Activated CD4-positive, CD25-positive, alpha-beta regulatory T cell (primary cell): Measurements from ENCODE around the gene HTR1A.

Experiments used
- DNase-seq, 4 experiments: peaks; one replicate each; lab custom pipeline; 2025; lab: John Stamatoyannopoulos, UW

Gene HTR1A

GRCh38 chr5:63962279-63962678 lies at the start of gene HTR1A:
TSS of gene HTR1A (minus strand) at chr5:63962445. CDS start at chr5:63961719, 726 bp downstream.
- no peak for DNase-seq

- DNase-seq: no peak
These were observed 41.7 kb upstream of the HTR1A start for GRCh38 chr5:64003966-64004365.

- no peak for DNase-seq
These were observed 37.9 kb upstream of the HTR1A start for GRCh38 chr5:64000096-64000495.

GRCh38 chr5:63987053-63987452 lies 24.8 kb upstream of the HTR1A start:
- no peak for DNase-seq

GRCh38 chr5:63981864-63982263 lies 19.6 kb upstream of the HTR1A start:
- DNase-seq: no peak

- no peak for DNase-seq
These were observed 1.7 kb upstream of the HTR1A start for GRCh38 chr5:63963926-63964325.

- no peak for DNase-seq
These were observed 963 bp upstream of the HTR1A start for GRCh38 chr5:63963080-63963735.

GRCh38 chr5:63961598-63962161 lies 565 bp downstream of the HTR1A start:
- DNase-seq: no peak

GRCh38 chr5:63961125-63961597 lies 1.1 kb downstream of the HTR1A start:
- no peak for DNase-seq

- no peak for DNase-seq
These were observed 1.6 kb downstream of the HTR1A start for GRCh38 chr5:63960646-63961045.

- DNase-seq: no peak
These were observed 2.9 kb downstream of the HTR1A start for GRCh38 chr5:63959177-63959982.

GRCh38 chr5:63958654-63959053 lies 3.6 kb downstream of the HTR1A start:
- no peak for DNase-seq

- no peak for DNase-seq
These were observed 4.6 kb downstream of the HTR1A start for GRCh38 chr5:63957617-63958016.

- DNase-seq: no peak
These were observed 9.0 kb downstream of the HTR1A start for GRCh38 chr5:63953217-63953616.

GRCh38 chr5:63935103-63935502 lies 27.1 kb downstream of the HTR1A start:
- no peak for DNase-seq

GRCh38 chr5:63931836-63932235 lies 30.4 kb downstream of the HTR1A start:
- DNase-seq: no peak

- DNase-seq: no peak
These were observed 33.8 kb downstream of the HTR1A start for GRCh38 chr5:63928451-63928850.

- no peak for DNase-seq
These were observed 38.3 kb downstream of the HTR1A start for GRCh38 chr5:63923914-63924313.

GRCh38 chr5:63919763-63920478 lies 42.3 kb downstream of the HTR1A start:
- no peak for DNase-seq

- DNase-seq: no peak
These were observed 45.5 kb downstream of the HTR1A start for GRCh38 chr5:63916786-63917185.

GRCh38 chr5:63911871-63912270 lies 50.4 kb downstream of the HTR1A start:
- no peak for DNase-seq
